ENCODE measurements around the gene CPA2. TPM values are rescaled to one million over a fixed set of nuclear protein-coding genes. Genes with fewer than 3 reads are reported as not detected.

The CPA2 gene
- total and polyA plus RNA-seq, 2 experiments from 2014 or later = not detected

- H3K4me3 Mint-ChIP-seq = no peak overlapping the region
- Histone ChIP-seq H3K27me3 (ENCODE audit: insufficient read depth) (no peaks in the 10 kb centered on the region), H3K4me1 (ENCODE audit: insufficient read depth) (no peaks in the 10 kb centered on the region), H3K36me3 (ENCODE audit: insufficient read depth) (no peaks in the 10 kb centered on the region), H3K9me2 (ENCODE audit: insufficient read depth) (peaks cover 9% of the 10 kb centered on the region; the same call in 1 of the 2 replicates), H2AFZ (no peak overlapping the region), H3K27ac (ENCODE audit: low read depth) (no peak overlapping the region), H3K79me2 (replicated peaks; ENCODE audit: insufficient read depth) (no peaks in the 10 kb centered on the region), H3F3A (replicated peaks; ENCODE audit: low read depth) (no peaks in the 10 kb centered on the region), H3K4me2 (no peak overlapping the region), H3K4me3 (no peak overlapping the region), H4K20me1 (replicated peaks; ENCODE audit: insufficient read depth) (no peaks in the 10 kb centered on the region)
- H3K36me3 Mint-ChIP-seq (ENCODE audit: low read depth) = no peaks in the 10 kb centered on the region
- H3K4me1 Mint-ChIP-seq = no peaks in the 10 kb centered on the region
- H3K9me3 Mint-ChIP-seq = no peaks in the 10 kb centered on the region
- DNase-seq (ENCODE audit: low spot score) (no peak), ATAC-seq (no peak)
- TF ChIP-seq REST (IDR thresholded peaks at IDR 0.05; ENCODE audit: unreplicated experiment) (no peak), JUNB (IDR thresholded peaks at IDR 0.05; ENCODE audit: unreplicated experiment) (no peak), NANOG (IDR thresholded peaks at IDR 0.05; ENCODE audit: borderline replicate concordance) (no peak), EZH2 (IDR thresholded peaks at IDR 0.05; ENCODE audit: low read depth, unreplicated experiment) (no peak), EZH2phosphoT487 (IDR thresholded peaks at IDR 0.05; ENCODE audit: unreplicated experiment) (no peak), STAT1 (IDR thresholded peaks at IDR 0.05; ENCODE audit: unreplicated experiment) (no peak), ZNF331 (CRISPR knock-in tag; IDR thresholded peaks at IDR 0.05; ENCODE audit: low read depth) (no peak), ZNF462 (CRISPR knock-in tag; IDR thresholded peaks at IDR 0.05) (no peak), CREB1 (CRISPR knock-in tag; IDR thresholded peaks at IDR 0.05; ENCODE audit: low read depth) (no peak), ETS1 (IDR thresholded peaks at IDR 0.05) (no peak), CTCF (conservative IDR thresholded peaks at IDR 0.05; ENCODE audit: low read depth in 2 of 2) (no peak), ZNF114 (CRISPR knock-in tag; IDR thresholded peaks at IDR 0.05) (no peak), POLR2AphosphoS5 (IDR thresholded peaks at IDR 0.05; ENCODE audit: low read depth) (no peak)
- no peak overlapping the region for H3K27ac Mint-ChIP-seq
- peaks cover 8% of the 10 kb centered on the region for H3K27me3 Mint-ChIP-seq (ENCODE audit: insufficient read depth, low read depth, poor library complexity)
Observed at GRCh38 chr7:130294314-130294713, 27.7 kb downstream of the CPA2 start.
